Measurements from ENCODE around the gene SLC17A9.
"Not testable (repeated sequence)": the region's sequence is repeated elsewhere in the genome, so short reads cannot be mapped to it uniquely, and the experiment has no call there.

Gene SLC17A9

GRCh38 chr20:62920039-62920645 lies 32.4 kb upstream of the SLC17A9 start:
- no peak for DNase-seq (ENCODE audit: low read depth in 2 of 2)

GRCh38 chr20:62921119-62921687 lies 31.3 kb upstream of the SLC17A9 start:
- DNase-seq (ENCODE audit: low read depth in 2 of 2), result peak in 1 of 2 donors; percentile 56

DNA sequence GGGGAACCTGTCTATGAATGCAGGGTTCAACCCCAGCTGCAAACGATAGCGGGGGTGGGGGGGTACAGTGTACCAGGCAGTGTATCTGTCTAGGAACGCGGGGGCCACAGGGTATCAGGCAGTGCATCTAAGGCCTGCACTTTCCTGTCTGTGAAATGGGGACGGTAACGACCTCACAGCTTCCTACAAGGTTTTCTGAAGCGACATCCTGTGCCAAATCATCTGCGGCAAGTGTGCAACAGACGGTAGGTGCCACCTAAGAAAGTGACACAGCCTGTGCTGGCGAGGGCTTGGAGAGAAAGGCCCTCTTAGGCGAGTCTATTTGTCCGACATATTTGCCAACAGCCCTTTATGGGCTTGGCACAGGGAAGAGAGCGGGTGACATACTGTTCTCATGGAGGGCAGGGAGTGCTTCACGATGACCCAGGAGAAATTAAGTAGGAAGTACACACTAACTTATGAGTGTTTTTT lies 30.0 kb upstream of the SLC17A9 start:
- no peak for DNase-seq (ENCODE audit: low read depth in 2 of 2)

GRCh38 chr20:62923059-62923668 lies 29.3 kb upstream of the SLC17A9 start:
- DNase-seq (ENCODE audit: low read depth in 2 of 2), result not testable (repeated sequence)

GRCh38 chr20:62923669-62924441 lies 28.7 kb upstream of the SLC17A9 start:
- DNase-seq (ENCODE audit: low read depth in 2 of 2), result no peak

- DNase-seq (ENCODE audit: low read depth in 2 of 2), result no peak
Observed at GRCh38 chr20:62924442-62925075, 27.9 kb upstream of the SLC17A9 start.

GRCh38 chr20:62925076-62925419 lies 27.5 kb upstream of the SLC17A9 start:
- no peak for DNase-seq (ENCODE audit: low read depth in 2 of 2)

- DNase-seq (ENCODE audit: low read depth in 2 of 2), result no peak
Observed at GRCh38 chr20:62925420-62926228, 26.9 kb upstream of the SLC17A9 start.

- DNase-seq (ENCODE audit: low read depth in 2 of 2), result peak; percentile 83 to 87
Observed at GRCh38 chr20:62926229-62927127, 26.0 kb upstream of the SLC17A9 start, which contains the start of gene DIDO1. Gene DIDO1 (minus strand): TSS chr20:62926505.

- no peak for DNase-seq (ENCODE audit: low read depth in 2 of 2)
Observed at GRCh38 chr20:62927128-62927705, 25.3 kb upstream of the SLC17A9 start.

DNA sequence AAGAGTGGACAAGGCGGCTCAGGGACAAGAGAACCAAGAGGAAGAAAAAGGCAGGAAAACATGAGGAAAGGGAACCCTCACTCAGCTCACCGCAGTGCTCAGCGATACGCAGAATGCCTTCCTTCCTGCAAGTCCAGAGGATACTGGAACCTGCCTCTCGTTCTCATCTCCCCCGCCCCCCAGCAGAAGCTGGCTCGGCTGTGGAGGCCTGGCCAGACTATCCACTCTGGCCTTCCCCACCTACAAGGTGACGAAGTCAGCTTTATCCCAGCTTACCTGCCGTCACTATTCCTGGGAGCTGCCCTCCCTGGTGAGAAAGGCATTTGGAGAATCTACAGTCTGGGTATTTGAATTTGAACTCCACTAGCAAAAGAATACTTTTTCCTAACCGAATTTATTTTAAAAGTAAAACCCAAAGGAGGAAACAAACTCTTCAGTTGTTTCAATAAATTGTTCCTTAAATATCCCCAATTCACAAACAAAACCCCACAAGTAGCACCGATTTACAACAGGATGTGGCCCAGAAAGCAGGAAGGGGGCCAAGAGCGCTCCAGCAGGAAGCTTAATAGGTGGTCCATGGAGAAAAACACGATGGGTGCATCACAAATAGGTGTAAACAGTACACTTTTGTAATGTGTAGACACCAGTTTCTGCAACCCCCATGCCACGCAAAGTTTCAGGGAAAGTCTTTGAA lies 24.1 kb upstream of the SLC17A9 start:
- no peak for DNase-seq (ENCODE audit: low read depth in 2 of 2)

DNA sequence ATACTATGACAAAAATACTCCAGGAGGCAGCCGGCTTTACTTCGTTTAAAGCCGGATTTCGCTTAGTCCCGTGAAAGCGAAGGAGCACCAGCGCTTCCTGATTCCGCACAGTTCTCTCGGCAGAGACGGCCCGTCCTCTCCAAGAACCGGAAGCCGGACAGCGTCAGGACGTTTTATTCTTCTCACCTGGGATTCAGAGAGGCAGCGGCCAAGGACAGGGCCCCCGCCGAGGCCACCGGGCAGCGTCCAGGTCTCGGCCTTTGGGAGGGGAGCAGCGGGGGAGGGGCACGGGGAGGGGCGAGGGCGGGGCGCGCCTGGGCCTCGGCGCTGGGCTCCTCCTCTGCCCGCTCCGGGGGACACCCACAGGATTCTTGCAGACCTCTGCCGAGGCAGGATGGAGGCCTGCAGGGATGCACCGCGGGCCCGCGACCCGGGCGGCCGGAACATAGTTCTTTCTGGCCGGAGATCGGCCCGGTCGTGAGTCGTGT lies 23.4 kb upstream of the SLC17A9 start:
- DNase-seq (ENCODE audit: low read depth in 2 of 2), result peak in 1 of 2 donors; percentile 60

DNA sequence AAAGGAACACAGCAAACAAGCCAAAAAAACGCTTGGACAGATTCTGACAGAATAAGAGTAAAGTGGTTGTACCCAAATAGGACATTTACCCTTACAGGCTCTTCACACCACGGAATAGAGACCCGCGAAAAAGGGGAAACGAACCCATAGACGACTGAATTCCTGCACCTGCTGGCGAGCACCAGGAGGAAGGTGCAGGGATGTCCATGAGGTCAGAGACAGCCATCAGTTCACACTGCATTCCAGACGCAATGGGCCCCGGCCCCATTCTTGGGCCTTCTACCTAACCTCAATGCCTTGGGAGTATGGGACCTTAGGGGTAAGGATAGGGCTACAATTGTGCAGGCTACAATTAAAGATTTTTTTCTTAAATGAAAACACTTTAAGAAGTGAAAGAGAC lies 21.0 kb upstream of the SLC17A9 start:
- DNase-seq (ENCODE audit: low read depth in 2 of 2), result no peak

DNA sequence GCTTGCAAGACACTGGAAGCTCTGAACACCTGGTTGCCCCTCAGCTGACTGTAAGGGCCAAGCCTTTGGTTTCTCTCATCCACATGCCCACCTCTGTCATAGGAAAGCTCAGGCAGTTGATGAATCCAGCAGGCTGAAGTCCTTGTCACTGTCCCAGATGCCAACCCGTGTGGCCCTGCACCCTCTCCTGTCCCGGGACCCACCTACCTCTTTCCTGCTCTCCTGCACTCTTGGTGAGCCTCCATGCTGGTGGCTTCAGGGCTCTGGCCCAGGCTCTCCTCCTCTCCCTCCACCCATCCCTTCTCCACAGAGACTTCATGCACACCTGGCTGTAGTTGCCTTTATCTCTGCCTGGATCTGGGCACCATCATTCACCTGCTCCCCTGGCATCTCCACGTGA lies 18.5 kb upstream of the SLC17A9 start:
- no peak for DNase-seq (ENCODE audit: low read depth in 2 of 2)

DNA sequence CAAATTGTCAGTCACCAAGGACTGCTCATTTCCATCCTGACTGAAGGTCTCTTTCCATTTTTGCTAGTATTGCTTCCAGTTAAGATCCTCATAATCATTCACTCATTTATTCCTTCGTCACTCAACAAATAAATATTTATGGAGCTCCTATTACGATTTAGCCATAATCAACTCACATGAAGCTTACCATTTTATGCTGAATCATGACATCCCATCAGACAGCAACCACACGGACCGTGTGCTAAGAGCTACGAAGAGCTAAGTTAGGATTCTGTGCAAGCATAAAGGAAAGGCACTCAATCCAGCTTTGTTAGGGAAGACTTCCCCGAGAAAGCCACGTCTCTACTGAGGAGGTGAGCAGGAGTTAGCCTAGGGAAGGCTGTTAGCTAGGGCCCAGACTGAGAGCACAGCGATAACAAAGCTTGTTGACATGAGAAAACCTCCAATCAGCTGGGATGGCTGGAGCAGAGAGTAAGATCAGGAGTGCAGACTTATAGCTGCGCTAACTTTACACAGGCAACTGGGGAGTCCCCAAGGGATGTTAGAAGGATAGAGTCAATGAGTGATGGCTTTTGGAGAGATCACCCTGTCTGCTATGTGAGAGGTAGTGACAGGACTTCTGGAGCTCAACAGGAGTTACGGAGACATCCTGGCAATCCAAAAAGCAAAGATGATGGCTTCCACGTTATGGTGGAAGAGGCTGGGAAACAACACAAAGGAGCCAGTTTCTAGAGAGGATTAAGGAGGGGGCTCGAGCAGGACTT lies 17.1 kb upstream of the SLC17A9 start:
- no peak for DNase-seq (ENCODE audit: low read depth in 2 of 2)

DNA sequence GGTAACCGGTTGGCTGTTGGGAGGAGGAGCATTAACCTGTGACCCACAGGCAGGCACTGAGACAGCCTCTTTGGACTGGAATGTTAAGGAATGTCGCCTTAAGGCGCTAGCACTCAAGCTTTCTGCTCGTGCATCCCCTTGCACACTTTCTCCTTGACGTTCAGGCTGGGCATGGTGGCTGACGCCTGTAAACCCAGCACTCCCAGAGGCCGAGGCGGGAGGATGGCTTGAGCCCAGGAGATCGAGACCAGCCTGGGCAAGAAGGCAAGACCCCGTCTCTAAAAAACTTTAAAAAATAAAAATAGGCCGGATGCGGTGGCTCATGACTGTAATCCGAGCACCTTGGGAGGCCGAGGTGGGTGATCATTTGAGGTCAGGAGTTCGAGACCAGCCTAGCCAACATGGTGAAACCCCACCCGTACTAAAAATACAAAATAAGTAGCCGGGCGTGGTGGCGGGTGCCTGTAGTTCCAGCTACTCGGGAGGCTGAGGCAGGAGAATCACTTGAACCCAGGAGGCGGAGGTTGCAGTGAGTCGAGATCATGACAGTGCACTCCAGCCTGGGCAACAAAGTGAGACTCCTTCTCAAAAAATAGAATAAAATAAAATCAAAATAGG lies 16.4 kb upstream of the SLC17A9 start:
- DNase-seq (ENCODE audit: low read depth in 2 of 2), result no peak

GRCh38 chr20:62937268-62938104 lies 15.0 kb upstream of the SLC17A9 start:
- DNase-seq (ENCODE audit: low read depth in 2 of 2), result peak; percentile 94 to 96

Data from stimulated activated CD4-positive, alpha-beta T cell treated with anti-CD3 and anti-CD28 coated beads, Interleukin-15, amount 100 ng/mL, for 48 hours (primary cell).